ENCODE results near the gene MCM5. TPM values are rescaled to one million over a fixed set of nuclear protein-coding genes. Genes with fewer than 3 reads are reported as not detected.

Gene MCM5
- total and polyA plus RNA-seq, 2 experiments from 2014 or later, result 26.2 to 82.1 TPM

GRCh38 chr22:35446365-35446764, 46.4 kb downstream of the MCM5 start:
- Histone ChIP-seq H3K4me3 (no peak overlapping the region), H3K27me3 (no peaks in the 10 kb centered on the region), H3K27ac (no peak overlapping the region), H3K36me3 (no peaks in the 10 kb centered on the region), H3K9me3 (ENCODE audit: low read depth) (no peaks in the 10 kb centered on the region), H3K4me1 (ENCODE audit: low read depth) (no peaks in the 10 kb centered on the region)
- peak in 1 of 2 donors; percentile 86 for DNase-seq (ENCODE audit: low read depth in 1 of 2, low spot score in 1 of 2)
- no peak for TF ChIP-seq CTCF (IDR thresholded peaks at IDR 0.05; ENCODE audit: low read depth, low read length)

GRCh38 chr22:35448523-35448922, 48.6 kb downstream of the MCM5 start:
- no peak for DNase-seq (ENCODE audit: low read depth in 1 of 2, low spot score in 1 of 2)
- Histone ChIP-seq H3K27me3 (no peaks in the 10 kb centered on the region), H3K9me3 (ENCODE audit: low read depth) (no peaks in the 10 kb centered on the region), H3K4me1 (ENCODE audit: low read depth) (peaks cover 9% of the 10 kb centered on the region), H3K4me3 (no peak overlapping the region), H3K27ac (no peak overlapping the region), H3K36me3 (no peaks in the 10 kb centered on the region)
- TF ChIP-seq CTCF (IDR thresholded peaks at IDR 0.05; ENCODE audit: low read depth, low read length), result no peak

GRCh38 chr22:35449829-35450689, 50.1 kb downstream of the MCM5 start:
- Histone ChIP-seq H3K4me3 (no peak overlapping the region), H3K9me3 (ENCODE audit: low read depth) (no peaks in the 10 kb centered on the region), H3K27ac (no peak overlapping the region), H3K4me1 (ENCODE audit: low read depth) (peaks cover 9% of the 10 kb centered on the region), H3K36me3 (no peaks in the 10 kb centered on the region), H3K27me3 (no peaks in the 10 kb centered on the region)
- TF ChIP-seq CTCF (IDR thresholded peaks at IDR 0.05; ENCODE audit: low read depth, low read length), result no peak
- DNase-seq (ENCODE audit: low read depth in 1 of 2, low spot score in 1 of 2), result no peak

- DNase-seq (ENCODE audit: low read depth in 1 of 2, low spot score in 1 of 2), result no peak
- TF ChIP-seq CTCF (IDR thresholded peaks at IDR 0.05; ENCODE audit: low read depth, low read length), result no peak
- no peaks in the 10 kb centered on the region for H3K9me3 ChIP-seq (ENCODE audit: low read depth)
- H3K27ac ChIP-seq, result no peak overlapping the region
- no peak overlapping the region for H3K4me3 ChIP-seq
- H3K27me3 ChIP-seq, result no peaks in the 10 kb centered on the region
- no peaks in the 10 kb centered on the region for H3K36me3 ChIP-seq
- H3K4me1 ChIP-seq (ENCODE audit: low read depth), result peaks cover 9% of the 10 kb centered on the region
Measured at GRCh38 chr22:35450824-35451569, 51.1 kb downstream of the MCM5 start.

GRCh38 chr22:35451592-35451991, 51.7 kb downstream of the MCM5 start:
- DNase-seq (ENCODE audit: low read depth in 1 of 2, low spot score in 1 of 2), result no peak
- no peak overlapping the region for H3K27ac ChIP-seq
- no peak for TF ChIP-seq CTCF (IDR thresholded peaks at IDR 0.05; ENCODE audit: low read depth, low read length)

More at GRCh38 chr22:35451592-35451991, 51.7 kb downstream of the MCM5 start:
- Histone ChIP-seq H3K4me1 (ENCODE audit: low read depth) (peaks cover 9% of the 10 kb centered on the region), H3K4me3 (no peak overlapping the region), H3K27me3 (no peaks in the 10 kb centered on the region), H3K36me3 (no peaks in the 10 kb centered on the region), H3K9me3 (ENCODE audit: low read depth) (no peaks in the 10 kb centered on the region)
